Liver (tissue), 9 donors: ENCODE results near the gene PPY. TPM values are rescaled to one million over a fixed set of nuclear protein-coding genes. Genes with fewer than 3 reads are reported as not detected.

Experiments
- DNase-seq: peaks from one replicate; pipeline ENCODE4 v3.0.0-alpha.2; 2017; ENCODE audit warnings: low spot score
- H3K27ac ChIP-seq, 2 donors: one replicate each; pipeline ENCODE4 v1.7.0; 2013; ENCODE audit warnings: inconsistent platforms in 2 of 2, low read length in 2 of 2, control low read depth in 1 of 2, low read depth in 1 of 2, mild to moderate bottlenecking in 1 of 2
- H3K27me3 ChIP-seq, 4 donors: one replicate each; pipeline versions ENCODE4 v1.6.1 to v1.7.0; 2013; ENCODE audit warnings: low read length in 3 of 4, inconsistent platforms in 1 of 4, mild to moderate bottlenecking in 1 of 4, moderate library complexity in 1 of 4; ENCODE audit not compliant: control insufficient read depth in 4 of 4, insufficient read depth in 4 of 4
- H3K36me3 ChIP-seq, 4 donors: one replicate each; pipeline versions ENCODE4 v1.6.1 to v1.7.0; 2013; ENCODE audit warnings: low read length in 3 of 4, mild to moderate bottlenecking in 3 of 4, low read depth in 1 of 4, moderate library complexity in 1 of 4; ENCODE audit not compliant: control insufficient read depth in 4 of 4, insufficient read depth in 3 of 4
- H3K4me1 ChIP-seq, 4 donors: one replicate each; pipeline versions ENCODE4 v1.6.1 to v1.7.0; 2013; ENCODE audit warnings: low read length in 3 of 4, mild to moderate bottlenecking in 3 of 4, moderate library complexity in 1 of 4; ENCODE audit not compliant: control insufficient read depth in 4 of 4, insufficient read depth in 4 of 4
- H3K4me3 ChIP-seq, 3 donors: one replicate each; pipeline versions ENCODE4 v1.6.1 to v1.7.0; 2013; ENCODE audit warnings: low read length in 3 of 3, control low read depth in 1 of 3, low read depth in 1 of 3, mild to moderate bottlenecking in 1 of 3
- H3K9ac ChIP-seq, 2 donors: one replicate each; pipeline ENCODE4 v1.7.0; 2013; ENCODE audit warnings: low read length in 2 of 2, mild to moderate bottlenecking in 2 of 2, moderate library complexity in 2 of 2, control low read depth in 1 of 2, low read depth in 1 of 2
- H3K9me3 ChIP-seq, 4 donors: one replicate each; pipeline versions ENCODE4 v1.6.1 to v1.7.0; 2013; ENCODE audit warnings: low read length in 3 of 4; ENCODE audit not compliant: control insufficient read depth in 4 of 4
- ATF3 ChIP-seq: IDR thresholded peaks from 2 replicates; pipeline ENCODE4 v1.6.1; 2016; ENCODE audit warnings: antibody characterized with exemption
- CTCF ChIP-seq: fragments of 150-350 bp; IDR thresholded peaks from 2 replicates; pipeline ENCODE4 v1.5.1; 2017; ENCODE audit warnings: improper control_type of control experiment, low read depth, low read length; ENCODE audit not compliant: missing input control
- EGR1 ChIP-seq, 2 donors: IDR thresholded peaks; 2 replicates each; pipeline ENCODE4 v1.6.1; 2016 to 2018; ENCODE audit warnings: antibody characterized with exemption in 2 of 2, low read depth in 2 of 2
- FOXA1 ChIP-seq: IDR thresholded peaks from 2 replicates; pipeline ENCODE4 v1.6.1; 2016; ENCODE audit warnings: antibody characterized with exemption
- FOXA2 ChIP-seq: IDR thresholded peaks from 2 replicates; pipeline ENCODE4 v1.6.1; 2016; ENCODE audit warnings: antibody characterized with exemption
- GABPA ChIP-seq, 2 donors: IDR thresholded peaks in 1 of 2; conservative IDR thresholded peaks in 1 of 2; 2 replicates each; pipeline ENCODE4 v1.6.1; 2016; ENCODE audit warnings: antibody characterized with exemption in 2 of 2, mild to moderate bottlenecking in 1 of 2, moderate library complexity in 1 of 2
- HNF4A ChIP-seq, 2 donors: conservative IDR thresholded peaks; 2 replicates each; pipeline ENCODE4 v1.6.1; 2016; ENCODE audit warnings: antibody characterized with exemption in 2 of 2, mild to moderate bottlenecking in 2 of 2
- HNF4G ChIP-seq: IDR thresholded peaks from 2 replicates; pipeline ENCODE4 v1.6.1; 2016; ENCODE audit warnings: antibody characterized with exemption
- JUND ChIP-seq, 2 donors: IDR thresholded peaks; 2 replicates each; pipeline ENCODE4 v1.6.1; 2016; ENCODE audit warnings: antibody characterized with exemption in 2 of 2
- MAX ChIP-seq: IDR thresholded peaks from 2 replicates; pipeline ENCODE4 v1.6.1; 2016; ENCODE audit warnings: antibody characterized with exemption
- NR2F2 ChIP-seq: IDR thresholded peaks from 2 replicates; pipeline ENCODE4 v1.6.1; 2016; ENCODE audit warnings: antibody characterized with exemption
- RAD21 ChIP-seq, 2 donors: IDR thresholded peaks; 2 replicates each; pipeline ENCODE4 v1.6.1; 2016; ENCODE audit warnings: antibody characterized with exemption in 2 of 2, mild to moderate bottlenecking in 2 of 2
- REST ChIP-seq: IDR thresholded peaks from 2 replicates; pipeline ENCODE4 v1.6.1; 2016; ENCODE audit warnings: antibody characterized with exemption, mild to moderate bottlenecking
- RXRA ChIP-seq, 2 donors: IDR thresholded peaks; 2 replicates each; pipeline ENCODE4 v1.6.1; 2017 to 2018; ENCODE audit warnings: antibody characterized with exemption in 2 of 2, mild to moderate bottlenecking in 1 of 2
- SP1 ChIP-seq: IDR thresholded peaks from 2 replicates; pipeline ENCODE4 v1.6.1; 2018; ENCODE audit warnings: antibody characterized with exemption, mild to moderate bottlenecking
- TAF1 ChIP-seq: conservative IDR thresholded peaks from 2 replicates; pipeline ENCODE4 v1.6.1; 2016; ENCODE audit warnings: antibody characterized with exemption, mild to moderate bottlenecking
- YY1 ChIP-seq: IDR thresholded peaks from 2 replicates; pipeline ENCODE4 v1.6.1; 2016; ENCODE audit warnings: antibody characterized with exemption, mild to moderate bottlenecking
- ZBTB33 ChIP-seq: IDR thresholded peaks from 2 replicates; pipeline ENCODE4 v1.6.1; 2016; ENCODE audit warnings: antibody characterized with exemption
- WGBS: extraction: QIAGEN DNeasy Blood & Tissue Kit; methylation state at CpG from one replicate; pipeline ENCODE4 v1.1.7; 2013; 5-methylcytosine and 5-hydroxymethylcytosine counted together
- polyA plus RNA-seq, 2 donors: library from polyadenylated mRNA; stranded (reverse) in 1 of 2; unstranded in 1 of 2; fragments of 200-250 nt in 1 of 2; fragments of >200 nt in 1 of 2; fragmentation: Nextera tagmentation in 1 of 2; extraction: Ambion mirVana in 1 of 2; gene quantifications; one replicate each; pipeline versions ENCODE4 v1.2.1 to v1.2.3, GENCODE V29; 2013 to 2015
- total RNA-seq, 2 donors: library from RNA; depleted of rRNA; stranded (reverse); fragments of >200 nt; gene quantifications; one replicate each; pipeline ENCODE4 v1.2.3, GENCODE V29; 2014
- donor health status: healthy.
- donor health status: healthy.
- donor health status: healthy.
- donor health status: healthy.
- donor health status: healthy.

The PPY gene
- total and polyA plus RNA-seq, 4 donors: not detected

GRCh38 chr17:43916385-43916784, 25.9 kb downstream of the PPY start:
- H3K4me1 ChIP-seq: peaks cover 0 to 7% (median 0%) of the 10 kb centered on the region in 4 donors
- DNase-seq: no peak
- H3K4me3 ChIP-seq: no peak overlapping the region
- 85% methylated on average over 4 of the region's 4 CpGs for WGBS
- H3K27ac ChIP-seq: no peak overlapping the region
- no peaks in the 10 kb centered on the region for H3K27me3 ChIP-seq
- no peaks in the 10 kb centered on the region for H3K36me3 ChIP-seq
- no peaks in the 10 kb centered on the region for H3K9me3 ChIP-seq
- TF ChIP-seq EGR1 (IDR thresholded peaks at IDR 0.05; ENCODE audit: low read depth in 2 of 2) (no peak), SP1 (no peak), ZBTB33 (no peak), YY1 (no peak), FOXA2 (no peak), MAX (no peak), REST (no peak), HNF4G (no peak), GABPA (IDR thresholded peaks at IDR 0.05 in 1 of 2, conservative IDR thresholded peaks at IDR 0.05 in 1 of 2) (no peak), RAD21 (IDR thresholded peaks at IDR 0.05) (no peak), HNF4A (conservative IDR thresholded peaks at IDR 0.05) (no peak), CTCF (no peak), TAF1 (no peak), JUND (IDR thresholded peaks at IDR 0.05) (no peak), RXRA (IDR thresholded peaks at IDR 0.05) (no peak), ATF3 (no peak), NR2F2 (no peak), FOXA1 (no peak)
- no peak overlapping the region for H3K9ac ChIP-seq
